ENCODE data around the gene ARHGAP22.

ARHGAP22 gene

DNA sequence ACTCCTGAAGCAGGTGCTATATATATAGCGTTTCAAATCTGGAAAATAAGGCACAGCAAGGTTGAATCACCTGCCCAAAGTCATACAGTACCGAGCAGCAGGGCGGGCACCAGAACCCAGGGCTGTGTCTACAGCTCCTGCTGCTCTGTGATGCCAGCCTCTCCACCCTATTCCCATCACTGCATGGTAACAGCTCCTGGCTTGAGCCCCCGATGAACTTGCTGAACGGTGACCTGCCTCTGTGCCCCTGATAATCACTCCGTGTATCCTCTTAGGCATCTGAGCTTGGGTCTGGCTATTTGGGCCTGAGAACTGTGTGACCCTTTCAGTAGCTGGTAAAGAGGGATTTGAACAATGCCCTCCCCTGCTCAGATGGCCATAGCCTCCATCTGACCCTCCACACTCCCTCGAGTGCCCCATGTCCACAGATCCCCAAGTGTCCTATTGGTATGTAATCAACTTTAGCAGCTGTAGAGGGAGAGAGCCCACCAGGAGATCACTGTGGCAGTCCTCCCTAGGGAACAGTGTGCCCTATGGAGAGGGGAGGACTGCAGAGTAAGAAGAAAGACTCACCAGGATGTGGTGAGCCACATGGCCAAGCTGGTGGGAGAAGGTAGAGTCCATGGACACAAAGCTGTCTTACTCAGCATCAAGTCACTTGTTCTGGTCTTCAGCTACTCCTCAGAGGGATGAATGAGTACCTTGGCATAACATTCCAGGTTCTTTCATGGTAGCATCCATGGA is 1.1 kb upstream of the ARHGAP22 start:
- no peak for DNase-seq

DNA sequence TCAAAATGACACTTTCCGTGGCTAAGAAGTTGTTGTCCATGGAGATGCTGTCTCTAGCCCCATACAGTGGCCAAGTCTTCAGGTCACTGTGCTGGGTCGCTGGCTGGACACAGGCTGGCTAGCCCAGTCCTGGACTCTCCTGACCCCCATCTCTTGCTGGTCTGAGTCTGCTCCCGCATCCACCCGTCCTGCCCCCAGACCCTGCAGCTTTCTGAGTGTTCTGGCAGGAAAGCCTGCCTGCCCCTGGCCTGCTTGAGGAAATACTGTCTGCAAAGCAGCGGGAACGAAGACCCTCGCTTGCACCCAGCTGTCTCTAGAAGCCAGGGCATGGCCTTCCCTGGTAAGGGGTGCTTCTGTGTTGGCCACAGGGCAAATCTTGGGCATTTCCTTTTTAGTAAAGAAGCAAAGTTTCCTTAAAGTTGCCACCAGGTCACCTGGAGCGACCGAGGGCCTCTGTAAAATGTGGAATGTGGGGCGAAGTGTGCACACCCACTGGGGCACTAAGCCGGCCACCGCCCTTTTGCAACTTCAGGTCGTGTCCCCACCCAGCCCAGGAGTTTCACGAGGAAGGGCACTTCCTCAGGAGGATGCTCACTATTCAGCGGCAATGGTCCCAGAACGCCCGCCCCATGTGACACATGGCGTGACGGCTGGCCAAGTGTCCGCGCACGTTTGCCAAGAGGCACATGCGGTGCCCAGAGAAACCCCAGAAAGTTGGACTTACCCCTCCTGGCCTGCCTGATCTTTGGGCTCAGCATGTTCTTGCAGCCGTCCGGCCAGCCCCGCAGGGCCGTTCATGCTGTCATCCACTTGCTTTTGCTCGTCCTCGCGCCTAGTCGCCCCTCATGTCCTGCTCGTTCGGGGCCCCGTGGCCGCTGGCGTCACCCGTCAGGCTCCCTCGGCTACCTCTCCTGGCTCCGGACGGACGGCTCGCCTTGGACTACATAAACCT is 558 bp downstream of the ARHGAP22 start:
- DNase-seq: no peak

DNA sequence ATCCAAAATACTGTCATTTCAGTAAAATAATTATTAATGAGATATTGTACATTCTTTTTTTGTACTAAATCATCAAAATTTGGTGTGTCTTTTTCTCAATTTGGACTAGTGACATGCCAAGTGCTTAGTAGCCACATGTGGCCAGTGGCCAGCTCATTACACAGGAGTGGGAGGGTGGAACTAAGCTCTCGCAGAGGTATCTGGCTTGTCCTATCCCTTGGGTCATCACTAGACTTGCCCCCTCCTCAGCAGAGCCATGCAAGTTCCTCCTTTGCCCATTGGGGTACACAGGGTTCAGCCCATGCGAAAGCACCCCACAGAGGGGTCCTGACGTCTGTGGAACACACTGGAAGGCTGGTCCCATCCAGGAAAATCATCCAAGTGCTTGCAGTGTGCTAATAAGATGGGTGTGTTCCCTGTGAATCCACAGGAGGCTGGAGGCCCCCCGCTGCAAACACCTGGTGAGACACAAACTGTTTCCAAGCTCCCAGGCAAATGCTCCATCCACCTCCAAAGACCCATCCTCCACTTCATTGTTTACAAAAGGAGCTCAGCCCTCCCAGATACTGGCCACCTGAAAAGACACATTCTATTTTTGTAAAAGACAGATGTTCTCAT is 1.3 kb downstream of the ARHGAP22 start:
- DNase-seq: no peak

DNA sequence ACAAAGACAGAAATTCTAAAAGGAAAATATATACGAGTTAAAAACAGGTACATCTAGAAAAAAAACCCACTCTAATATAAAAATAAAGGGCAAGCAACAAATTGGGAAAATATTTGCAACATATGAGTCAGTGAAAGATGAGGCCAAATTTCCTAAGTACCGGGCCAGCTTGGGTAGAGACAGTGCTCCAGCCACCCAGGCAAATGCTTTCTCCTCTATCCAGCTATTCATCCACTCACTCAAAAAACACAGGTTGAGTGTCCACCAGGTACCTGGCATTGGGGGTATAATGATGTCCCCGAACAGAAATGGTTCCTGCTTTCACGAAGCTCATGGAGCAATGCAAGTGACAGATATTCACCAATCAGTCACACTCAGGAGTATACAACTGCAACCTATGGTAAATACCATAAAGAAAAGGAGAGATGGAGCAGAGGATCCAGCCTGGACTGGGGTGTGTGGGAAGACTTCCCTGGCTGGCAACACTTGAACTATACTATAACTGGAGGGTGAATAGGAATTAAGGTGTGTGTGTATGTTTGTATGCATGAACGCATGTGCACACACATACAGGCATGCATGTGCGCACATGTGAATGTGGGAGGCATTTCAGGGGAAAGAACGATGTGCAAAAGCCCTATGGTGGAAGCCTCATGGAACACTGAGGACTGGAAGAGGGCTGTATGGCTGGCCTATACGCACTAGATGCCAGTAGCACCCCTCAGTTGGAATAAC is 2.3 kb downstream of the ARHGAP22 start:
- no peak for DNase-seq

DNA sequence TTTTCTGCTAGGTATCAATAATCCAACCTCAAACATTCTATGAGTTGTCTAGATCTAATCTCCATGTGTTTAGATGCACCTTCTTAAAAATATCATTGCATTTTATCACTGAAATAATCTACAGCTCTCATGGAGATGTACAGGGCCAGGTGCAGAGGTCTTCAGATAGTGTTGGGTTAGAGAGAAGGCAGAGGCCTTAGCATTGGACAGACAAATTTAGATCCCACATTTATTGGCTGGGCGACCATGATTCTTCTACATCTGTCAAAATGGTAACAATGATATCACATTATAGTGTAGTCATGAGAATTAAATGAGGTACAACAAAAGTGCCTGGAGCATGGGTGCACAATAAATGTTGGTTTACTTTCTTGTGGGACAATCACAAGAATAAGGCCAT is 3.1 kb downstream of the ARHGAP22 start:
- no peak for DNase-seq

DNA sequence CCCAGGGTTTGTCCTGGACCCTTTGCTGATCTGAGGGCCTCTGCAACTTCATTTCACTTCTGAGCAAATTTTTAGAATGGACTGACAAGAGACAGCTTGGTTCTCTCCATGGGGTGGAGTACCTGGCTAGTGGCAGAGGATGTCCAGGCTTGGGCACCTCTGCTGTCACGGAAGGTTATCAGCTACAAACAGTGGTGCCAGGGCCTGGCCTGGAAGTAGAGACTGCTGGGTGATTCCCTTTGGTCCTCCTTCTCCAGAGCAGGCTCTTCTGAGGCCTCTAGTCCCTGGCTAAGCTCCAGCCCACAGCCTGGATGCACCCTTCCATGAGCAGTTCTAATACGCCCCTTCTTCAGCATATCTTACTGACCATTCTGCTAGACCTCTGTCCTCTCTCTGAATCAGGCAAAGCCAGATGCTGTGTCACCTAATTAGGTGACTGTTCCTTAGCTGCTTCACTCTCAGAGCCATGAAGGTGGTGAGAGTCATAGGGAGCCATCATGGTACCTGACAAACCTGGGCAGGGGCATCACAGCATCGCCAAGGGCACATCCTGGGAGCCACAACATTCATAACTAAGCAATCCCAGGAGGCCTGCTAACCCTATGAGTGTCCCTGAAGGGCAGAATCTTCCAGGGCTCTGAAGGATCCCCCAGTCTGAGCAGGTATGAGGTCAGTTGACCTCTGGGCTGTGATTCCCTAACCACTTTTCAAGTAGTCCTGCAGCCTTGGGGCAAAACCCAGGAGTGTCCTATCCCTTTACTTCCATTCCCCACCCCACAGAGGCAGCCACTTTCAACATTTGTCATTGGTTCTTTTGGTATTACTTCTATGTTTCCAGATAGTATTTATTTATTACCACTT is 4.0 kb downstream of the ARHGAP22 start:
- no peak for DNase-seq

DNA sequence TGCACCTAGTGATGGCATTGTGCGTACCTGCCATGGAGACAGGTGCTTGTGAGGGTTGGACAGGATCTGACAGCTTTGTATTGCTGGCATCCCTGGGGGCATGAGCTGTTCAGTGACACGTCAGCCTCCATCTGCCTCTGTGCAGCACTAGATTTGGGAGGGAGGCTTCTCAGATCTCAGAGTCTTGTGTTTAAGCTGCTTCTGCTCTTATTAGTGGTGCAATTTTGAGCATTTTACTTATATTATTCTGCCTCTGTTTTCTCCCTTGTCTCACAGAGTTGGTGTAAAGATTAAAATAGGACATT is 5.1 kb downstream of the ARHGAP22 start:
- peak; percentile 69 for DNase-seq

DNA sequence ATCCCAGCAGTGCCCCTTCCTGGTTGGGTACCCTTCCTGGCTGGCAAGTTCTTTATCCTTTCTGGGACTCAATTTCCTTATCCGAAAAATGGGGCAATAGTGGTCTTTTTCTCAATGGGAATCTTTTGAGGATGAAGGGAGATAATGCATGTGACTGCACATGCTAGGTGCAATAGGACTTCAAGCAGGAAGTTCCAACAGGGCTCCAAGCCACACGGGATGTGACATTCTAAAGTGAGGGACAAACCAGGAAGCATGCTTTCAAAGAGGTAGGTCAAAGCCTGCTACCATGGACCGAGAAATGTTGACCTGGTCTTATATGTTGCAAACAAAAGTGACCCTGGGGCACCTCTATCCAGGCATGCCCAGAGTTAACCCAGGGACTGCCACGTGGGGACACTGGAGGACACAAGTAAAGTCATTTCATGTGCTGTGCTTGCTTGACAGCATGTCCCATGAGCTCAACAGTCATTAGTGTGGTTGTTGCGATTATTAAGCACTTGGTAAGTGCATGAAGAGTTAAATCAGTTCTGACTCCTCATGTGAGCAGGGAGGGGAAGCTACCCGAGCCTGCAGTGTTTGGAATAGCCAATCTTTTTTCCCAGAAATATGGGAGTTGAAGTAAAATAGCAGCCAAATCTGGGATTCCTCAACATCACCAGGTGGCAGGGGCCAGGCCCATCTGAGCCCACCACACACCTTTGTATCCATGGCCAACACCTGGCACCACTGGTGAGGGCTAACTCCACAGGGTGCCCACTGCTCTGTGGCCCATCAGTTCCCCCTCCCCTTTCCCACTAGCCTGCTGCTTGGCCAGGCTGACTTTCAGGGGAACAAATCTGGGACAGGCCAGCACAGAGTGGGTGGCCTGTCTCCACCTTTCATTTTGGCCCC is 5.7 kb downstream of the ARHGAP22 start:
- no peak for DNase-seq

DNA sequence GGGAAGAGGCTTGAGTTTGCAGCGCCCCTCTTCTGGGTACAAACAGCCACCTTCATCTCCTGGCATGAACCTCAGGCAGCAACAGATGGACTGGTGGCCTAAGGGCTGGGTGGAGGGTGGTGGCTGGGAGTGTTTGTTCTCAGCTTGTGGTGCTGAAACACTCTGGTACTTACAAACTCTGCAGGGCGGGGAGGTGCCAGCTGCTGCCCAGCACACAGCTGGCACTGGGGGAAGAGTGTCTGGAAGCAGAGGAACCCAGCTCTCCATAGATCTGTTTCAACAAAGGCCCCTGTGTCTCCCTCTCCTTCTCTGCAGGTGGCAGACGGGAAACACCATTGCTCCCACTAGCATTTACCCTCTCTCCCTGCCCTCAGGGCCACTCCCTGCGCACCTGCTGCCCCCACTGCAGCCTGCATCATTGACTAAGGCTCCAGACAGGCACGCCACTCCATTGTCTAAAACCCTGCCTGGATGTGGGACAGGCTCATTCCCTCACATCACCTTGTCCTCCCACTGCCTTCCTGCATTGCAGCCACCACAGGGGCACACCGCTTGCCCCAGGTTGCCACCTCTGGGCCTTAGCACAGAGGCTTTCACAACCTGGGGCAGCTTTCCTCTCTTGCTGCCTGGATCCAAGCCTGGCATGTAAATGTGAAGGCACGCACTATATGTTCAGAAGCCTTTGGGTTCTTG is 6.5 kb downstream of the ARHGAP22 start:
- peak; percentile 28 for DNase-seq

DNA sequence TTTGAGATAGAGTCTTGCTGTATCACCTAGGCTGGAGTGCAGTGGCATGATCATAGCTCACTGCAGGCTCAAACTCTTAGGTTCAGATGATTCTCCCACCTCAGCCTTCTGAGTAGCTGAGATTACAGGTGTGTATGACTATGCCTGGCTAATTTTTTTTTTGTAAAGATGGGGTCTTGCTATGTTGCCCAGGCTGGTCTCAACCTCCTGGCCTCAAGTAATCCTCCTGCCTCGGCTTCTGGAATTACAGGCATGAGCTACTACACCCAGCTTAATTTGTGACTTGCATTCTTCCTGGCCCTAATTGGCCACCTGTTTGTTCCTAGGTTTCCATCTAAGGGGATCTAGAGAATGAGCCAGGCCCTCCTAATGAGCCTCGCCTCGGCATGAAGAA is 9.3 kb downstream of the ARHGAP22 start:
- no peak for DNase-seq

DNA sequence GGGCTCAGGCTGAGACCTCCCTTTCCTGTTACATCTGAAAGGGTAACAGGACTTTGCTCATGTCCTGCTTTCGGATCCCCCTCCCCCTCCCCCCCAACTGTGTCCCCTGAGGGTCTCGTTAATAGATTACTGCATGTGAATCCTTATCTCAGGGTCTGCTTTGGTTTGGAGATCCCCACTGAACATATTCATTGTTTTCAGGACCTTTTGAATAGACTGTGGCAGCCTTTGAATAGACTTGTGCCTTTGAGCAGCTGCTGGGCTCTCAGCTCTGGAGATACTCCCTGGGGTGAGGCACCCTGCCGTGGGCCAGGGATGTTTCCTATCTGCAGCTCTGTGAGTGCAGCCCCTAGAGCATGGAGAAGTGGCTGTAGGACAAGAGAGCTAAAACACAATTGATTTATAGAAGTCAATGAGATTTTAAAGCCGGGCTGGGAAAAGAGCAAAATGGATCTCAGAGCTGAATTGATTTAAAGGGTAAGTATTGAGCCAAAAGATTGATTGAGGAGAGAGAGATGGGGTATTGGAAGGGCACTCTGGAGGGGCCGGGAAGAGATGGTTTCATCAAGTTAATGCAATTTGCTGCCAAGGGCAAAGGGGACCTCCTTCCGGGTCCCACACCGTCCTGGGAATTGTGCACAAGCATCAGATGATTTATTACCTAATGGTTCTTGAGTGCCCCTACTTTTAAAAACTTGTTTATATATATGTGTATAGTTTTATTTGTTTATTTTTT is 9.9 kb downstream of the ARHGAP22 start:
- peak; percentile 58 for DNase-seq

DNA sequence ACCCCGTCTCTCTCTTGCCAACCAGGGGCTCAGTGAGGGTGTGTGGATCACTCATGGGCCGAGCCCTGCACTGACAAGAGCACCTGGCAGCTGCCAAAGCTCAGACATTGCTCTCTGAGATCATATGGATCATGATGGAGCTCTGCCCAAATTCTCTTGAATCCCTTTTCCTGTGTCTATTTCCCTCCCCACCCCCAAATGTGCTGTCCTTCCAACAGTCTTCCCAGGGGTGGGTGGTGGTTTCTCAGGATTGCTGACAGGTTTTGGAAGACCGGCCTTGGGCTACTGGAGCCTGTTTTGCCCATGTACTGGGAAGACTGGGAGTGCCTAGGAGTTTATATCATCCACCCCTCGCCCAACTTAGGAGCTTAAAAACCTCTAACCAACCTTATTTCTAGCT is 10.5 kb downstream of the ARHGAP22 start:
- DNase-seq: no peak

DNA sequence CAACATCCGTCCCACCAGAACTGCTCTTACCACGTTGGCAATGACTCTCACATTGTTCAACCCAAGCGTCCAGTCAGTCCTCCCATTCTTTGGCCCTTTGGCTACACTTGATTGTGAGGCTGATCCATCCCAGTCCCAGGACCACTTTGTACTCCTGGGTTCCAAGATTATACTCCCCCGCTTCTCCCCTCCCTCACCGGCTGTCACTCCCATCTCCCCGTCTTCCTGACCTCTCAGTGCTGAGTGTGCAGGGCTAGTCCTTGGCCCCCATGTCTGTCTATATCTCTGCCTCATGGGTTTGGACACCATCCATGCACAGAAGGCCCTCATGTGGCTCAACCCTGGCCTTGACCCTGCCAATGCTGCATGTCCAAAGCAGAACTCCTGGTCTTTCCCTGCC is 12.5 kb downstream of the ARHGAP22 start:
- DNase-seq: no peak

DNA sequence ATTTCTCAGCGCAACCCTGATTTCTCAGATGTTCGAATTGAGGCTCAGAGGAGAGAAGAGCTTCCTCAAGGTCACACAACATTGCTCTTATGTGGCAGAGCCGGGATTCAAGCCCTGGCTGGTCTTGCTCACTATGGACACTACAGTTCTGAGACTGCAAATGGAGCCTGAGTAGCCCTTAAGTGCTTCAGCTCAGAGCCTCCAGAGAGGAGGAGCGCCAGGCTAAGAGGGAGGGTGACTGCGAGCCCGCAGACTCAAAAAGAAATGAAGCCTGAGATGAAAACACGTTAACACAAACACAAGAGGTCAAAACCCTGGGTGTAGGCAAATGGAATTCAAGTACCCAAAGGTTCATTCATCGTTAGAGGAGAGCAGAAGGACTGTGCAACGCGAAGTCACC is 13.9 kb downstream of the ARHGAP22 start:
- no peak for DNase-seq

DNA sequence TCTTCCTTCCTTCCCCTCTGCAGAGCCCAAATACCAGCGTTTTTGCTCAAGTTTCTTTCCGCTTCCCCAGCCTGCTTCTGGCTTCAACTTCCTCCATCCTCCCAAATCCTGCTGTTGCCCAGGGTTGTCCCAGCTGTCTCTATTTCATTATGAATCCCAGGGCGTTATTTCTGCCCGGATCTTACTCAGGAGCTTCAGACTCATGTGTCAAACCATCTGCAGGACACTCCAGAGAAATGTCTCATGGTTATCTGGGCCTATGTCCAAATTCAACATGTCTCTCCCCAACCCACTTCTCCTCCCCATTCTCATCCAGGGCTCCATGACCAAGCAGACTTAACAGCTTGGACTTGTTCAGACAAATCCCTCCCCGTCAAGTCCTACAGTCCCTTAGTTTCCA is 15.6 kb downstream of the ARHGAP22 start:
- no peak for DNase-seq

DNA sequence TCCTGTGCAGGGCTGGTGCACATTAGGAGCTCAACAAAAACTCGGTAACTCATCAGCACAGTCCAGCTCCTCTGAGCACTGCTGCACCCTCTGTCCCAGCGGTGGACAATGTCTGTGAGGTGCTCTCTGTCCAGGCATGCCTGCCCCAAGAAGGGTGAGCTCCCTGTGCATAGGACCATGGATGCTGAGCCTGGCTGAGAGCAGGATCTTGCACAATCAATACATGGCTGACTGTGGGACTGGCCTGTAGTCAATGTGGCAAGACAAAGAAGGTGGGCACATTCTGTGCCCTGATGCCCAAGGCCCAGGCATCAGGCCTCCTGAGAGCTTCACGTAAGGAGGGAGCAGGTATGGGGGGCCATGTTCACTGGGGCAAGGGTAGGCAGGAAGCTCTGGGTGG is 17.1 kb downstream of the ARHGAP22 start:
- DNase-seq: no peak

DNA sequence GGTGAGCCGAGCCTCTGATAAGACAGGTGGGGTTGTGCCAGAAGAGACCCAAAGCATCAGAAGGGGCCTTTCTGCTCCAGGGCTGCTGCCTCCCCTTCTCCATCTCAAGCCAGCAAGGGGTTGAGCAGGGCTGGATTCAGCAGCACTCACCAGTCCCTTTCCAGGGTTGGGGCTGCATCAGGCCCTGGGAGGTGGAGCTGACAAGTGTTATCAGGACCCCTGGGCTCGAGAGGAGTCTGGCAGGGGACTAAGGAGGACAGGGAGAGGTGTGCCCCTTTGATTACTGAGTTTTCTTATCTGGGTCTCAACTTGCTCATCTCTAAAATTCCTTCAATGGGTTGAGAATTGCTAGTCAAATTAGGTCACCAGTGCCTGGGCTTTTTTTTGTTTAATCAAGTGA is 17.8 kb downstream of the ARHGAP22 start:
- DNase-seq: no peak

DNA sequence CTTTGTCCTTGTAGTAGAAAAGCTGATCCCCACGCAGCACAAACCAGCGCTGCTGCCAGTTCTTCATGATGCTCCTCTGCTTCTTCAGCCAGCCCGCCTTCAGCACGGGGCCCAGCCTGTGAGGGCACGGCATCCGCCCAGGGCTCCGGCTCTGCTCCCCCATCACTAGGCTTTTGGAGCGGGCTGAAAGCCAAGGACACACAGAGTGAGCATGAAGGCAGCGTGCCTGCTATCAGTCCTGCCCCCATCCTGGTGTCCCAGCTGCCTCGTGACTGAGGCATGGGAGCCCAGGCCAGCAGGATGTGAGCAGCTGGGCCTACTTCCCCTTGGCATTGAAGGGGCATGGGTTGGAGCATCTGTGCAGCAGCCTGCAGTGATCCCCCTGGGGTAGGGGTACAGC is 21.9 kb downstream of the ARHGAP22 start:
- DNase-seq: no peak

DNA sequence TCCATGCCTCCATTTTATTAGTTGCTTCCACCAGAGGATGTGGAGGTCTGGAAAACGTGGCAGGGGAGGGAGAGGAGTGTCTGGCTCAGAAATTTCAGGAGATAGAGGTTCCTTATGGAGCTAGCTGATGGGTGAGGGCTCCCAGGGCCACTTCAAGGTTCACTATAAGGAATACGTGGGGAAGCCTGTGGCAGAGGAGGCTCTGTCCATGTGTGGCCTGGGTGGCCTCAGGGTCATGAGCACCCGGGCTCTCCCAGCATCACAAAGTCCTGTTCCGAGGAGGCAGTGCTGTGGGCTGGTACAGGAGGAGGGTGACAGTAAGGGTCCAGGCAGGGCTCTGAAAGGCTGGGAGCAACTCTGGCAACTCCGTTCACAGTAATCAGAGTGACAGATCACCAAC is 24.6 kb downstream of the ARHGAP22 start:
- DNase-seq: no peak

All from NCI-H1436 (cell line).